SU-DHL-6 (cell line): ENCODE data around the gene SLC7A7.
"Not testable (repeated sequence)": the region's sequence is repeated elsewhere in the genome, so short reads cannot be mapped to it uniquely, and the experiment has no call there.

Experiments
- H2AFZ ChIP-seq: fragments of 200-600 bp; sonication (generic); 2 replicates; pipeline ENCODE4 v1.6.1; 2014; ENCODE audit warnings: low read depth, mild to moderate bottlenecking, moderate library complexity, mixed read lengths, antibody characterized with exemption, low read length; ENCODE audit not compliant: severe bottlenecking
- H3F3A ChIP-seq: fragments of 200-600 bp; shearing (Covaris generic); 2 replicates; pipeline ENCODE4 v1.6.0; 2016; ENCODE audit warnings: antibody characterized with exemption, mild to moderate bottlenecking; ENCODE audit not compliant: insufficient read depth
- H3K27ac ChIP-seq: fragments of 200-600 bp; sonication (generic); 2 replicates; pipeline ENCODE4 v1.5.1; 2016; ENCODE audit warnings: low read depth, mild to moderate bottlenecking, low read length, moderate library complexity, mixed read lengths
- H3K27me3 ChIP-seq: fragments of 200-600 bp; sonication (generic), shearing (Covaris generic); 2 replicates; pipeline ENCODE4 v1.6.0; 2014; ENCODE audit warnings: mild to moderate bottlenecking, low read length
- H3K36me3 ChIP-seq: fragments of 200-600 bp; sonication (generic); 2 replicates; pipeline ENCODE4 v1.6.1; 2014; ENCODE audit warnings: mild to moderate bottlenecking, low read length, mixed read lengths
- H3K4me2 ChIP-seq: fragments of 300-600, 200-600 bp; shearing (Covaris generic), sonication (generic); 2 replicates; pipeline ENCODE4 v1.6.0; 2014; ENCODE audit warnings: low read length, low read depth, mild to moderate bottlenecking; ENCODE audit not compliant: poor library complexity, severe bottlenecking
- H3K4me3 ChIP-seq: fragments of 200-600 bp; sonication (generic); 2 replicates; pipeline ENCODE4 v1.5.1; 2014; ENCODE audit warnings: antibody characterized with exemption, low read length, mild to moderate bottlenecking, mixed read lengths; ENCODE audit not compliant: insufficient read depth, poor library complexity, severe bottlenecking
- H3K79me2 ChIP-seq: fragments of 200-600 bp; sonication (generic); 2 replicates; pipeline ENCODE4 v1.6.1; 2014; ENCODE audit warnings: mild to moderate bottlenecking, low read length, moderate library complexity; ENCODE audit not compliant: insufficient read depth
- H3K9ac ChIP-seq: fragments of 200-600 bp; sonication (generic); 2 replicates; pipeline ENCODE4 v1.7.0; 2014; ENCODE audit warnings: mild to moderate bottlenecking, low read length
- H3K9me2 ChIP-seq: fragments of 200-600 bp; sonication (generic); replicated peaks from 2 replicates; pipeline ENCODE4 v1.6.1; 2014; ENCODE audit warnings: low read length; ENCODE audit not compliant: insufficient read depth
- H3K9me3 ChIP-seq: fragments of 200-600 bp; sonication (generic); 2 replicates; pipeline ENCODE4 v1.6.1; 2014; ENCODE audit warnings: low read length, mixed read lengths; ENCODE audit not compliant: insufficient read depth
- H4K20me1 ChIP-seq: fragments of 200-600 bp; sonication (generic); 2 replicates; pipeline ENCODE4 v1.6.1; 2014; ENCODE audit warnings: low read depth, mild to moderate bottlenecking, antibody characterized with exemption, low read length, moderate library complexity, mixed read lengths
- EZH2phosphoT487 ChIP-seq: fragments of 200-600 bp; sonication (generic), shearing (Covaris generic); conservative IDR thresholded peaks from 2 replicates; pipeline ENCODE4 v1.6.1; 2018; ENCODE audit warnings: mild to moderate bottlenecking, antibody characterized with exemption, low read length, moderate library complexity, mixed read lengths
- TF ChIP-seq, protein P1 (sequence below): fragments of 200-600 bp; sonication (generic); IDR thresholded peaks from one replicate; pipeline ENCODE4 v1.5.1; 2017; ENCODE audit warnings: antibody characterized with exemption, mild to moderate bottlenecking, low read length, moderate library complexity; ENCODE audit not compliant: insufficient read depth, poor library complexity, severe bottlenecking

SLC7A7 gene

GRCh38 chr14:22856428-22856827, 41.2 kb upstream of the SLC7A7 start:
- no peak for TF ChIP-seq EZH2phosphoT487
- TF ChIP-seq, protein P1, sequence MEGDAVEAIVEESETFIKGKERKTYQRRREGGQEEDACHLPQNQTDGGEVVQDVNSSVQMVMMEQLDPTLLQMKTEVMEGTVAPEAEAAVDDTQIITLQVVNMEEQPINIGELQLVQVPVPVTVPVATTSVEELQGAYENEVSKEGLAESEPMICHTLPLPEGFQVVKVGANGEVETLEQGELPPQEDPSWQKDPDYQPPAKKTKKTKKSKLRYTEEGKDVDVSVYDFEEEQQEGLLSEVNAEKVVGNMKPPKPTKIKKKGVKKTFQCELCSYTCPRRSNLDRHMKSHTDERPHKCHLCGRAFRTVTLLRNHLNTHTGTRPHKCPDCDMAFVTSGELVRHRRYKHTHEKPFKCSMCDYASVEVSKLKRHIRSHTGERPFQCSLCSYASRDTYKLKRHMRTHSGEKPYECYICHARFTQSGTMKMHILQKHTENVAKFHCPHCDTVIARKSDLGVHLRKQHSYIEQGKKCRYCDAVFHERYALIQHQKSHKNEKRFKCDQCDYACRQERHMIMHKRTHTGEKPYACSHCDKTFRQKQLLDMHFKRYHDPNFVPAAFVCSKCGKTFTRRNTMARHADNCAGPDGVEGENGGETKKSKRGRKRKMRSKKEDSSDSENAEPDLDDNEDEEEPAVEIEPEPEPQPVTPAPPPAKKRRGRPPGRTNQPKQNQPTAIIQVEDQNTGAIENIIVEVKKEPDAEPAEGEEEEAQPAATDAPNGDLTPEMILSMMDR: no peak
- no peak overlapping the region for H3K9ac ChIP-seq

GRCh38 chr14:22854963-22855724, 39.9 kb upstream of the SLC7A7 start:
- Histone ChIP-seq H3K4me2 (no peak overlapping the region), H3K9me3 (no peaks in the 10 kb centered on the region), H3F3A (0 out of 2 replicates have a peak, but pooled peaks cover 3% of the 10 kb centered on the region), H3K79me2 (no peaks in the 10 kb centered on the region), H3K36me3 (no peaks in the 10 kb centered on the region), H3K9me2 (no peaks in the 10 kb centered on the region), H4K20me1 (no peaks in the 10 kb centered on the region), H2AFZ (no peak overlapping the region), H3K27me3 (no peaks in the 10 kb centered on the region), H3K9ac (no peak overlapping the region), H3K4me3 (no peak overlapping the region), H3K27ac (no peak overlapping the region)
- TF ChIP-seq, protein P1: no peak
- no peak for TF ChIP-seq EZH2phosphoT487

More at GRCh38 chr14:22856428-22856827, 41.2 kb upstream of the SLC7A7 start:
- Histone ChIP-seq H3K4me3 (no peak overlapping the region), H3K36me3 (no peaks in the 10 kb centered on the region), H3K79me2 (no peaks in the 10 kb centered on the region), H3K27me3 (no peaks in the 10 kb centered on the region), H3F3A (0 out of 2 replicates have a peak, but pooled peaks cover 3% of the 10 kb centered on the region), H3K9me2 (no peaks in the 10 kb centered on the region), H4K20me1 (no peaks in the 10 kb centered on the region), H3K9me3 (no peaks in the 10 kb centered on the region), H3K4me2 (no peak overlapping the region), H3K27ac (no peak overlapping the region), H2AFZ (no peak overlapping the region)

DNA sequence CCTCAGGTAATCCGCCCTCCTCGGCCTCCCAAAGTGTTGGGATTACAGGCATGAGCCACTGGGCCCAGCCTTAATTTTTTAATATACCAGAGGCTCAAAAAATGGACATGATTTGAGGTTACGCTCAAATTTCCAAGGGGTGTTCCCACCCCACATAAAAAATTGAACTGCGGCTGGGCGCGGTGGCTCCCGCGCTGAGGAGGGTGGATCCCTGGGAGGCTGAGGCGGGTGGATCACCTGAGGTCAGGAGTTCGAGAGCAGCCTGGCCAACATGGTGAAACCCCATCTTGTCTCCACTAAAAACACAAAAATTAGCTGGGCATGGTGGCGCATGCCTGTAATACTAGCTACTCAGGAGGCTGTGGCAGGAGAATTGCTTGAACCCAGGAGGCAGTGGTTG, 39.1 kb upstream of the SLC7A7 start:
- not testable (repeated sequence) for H3F3A ChIP-seq, H2AFZ ChIP-seq, H3K9ac ChIP-seq, H3K4me2 ChIP-seq, H3K79me2 ChIP-seq, H3K9me3 ChIP-seq, H3K36me3 ChIP-seq, H3K9me2 ChIP-seq, H4K20me1 ChIP-seq, H3K27ac ChIP-seq, H3K27me3 ChIP-seq, H3K4me3 ChIP-seq
